Measurements from ENCODE around the gene PRR27. TPM values are rescaled to one million over a fixed set of nuclear protein-coding genes. Genes with fewer than 3 reads are reported as not detected.

The PRR27 gene
- total RNA-seq, 1 experiment from 2014 or later: not detected

DNA sequence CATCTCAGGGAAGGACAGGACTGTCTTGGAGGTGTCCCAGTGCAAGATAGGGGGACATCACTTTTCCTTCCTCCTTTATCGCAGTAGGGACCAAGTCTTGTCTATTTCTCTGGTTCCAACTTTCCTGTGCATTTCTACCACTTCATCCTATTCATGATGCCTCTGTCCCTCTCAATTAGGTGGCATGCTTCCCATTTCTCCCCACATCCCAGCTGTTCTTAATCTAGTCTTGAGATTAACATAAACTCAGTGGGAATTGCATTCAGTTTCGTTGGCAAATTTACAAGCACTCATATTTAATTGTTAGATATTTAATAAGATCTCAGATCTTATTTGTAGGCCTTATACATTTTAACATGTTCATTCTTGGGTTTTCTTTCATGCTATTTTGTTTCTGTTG lies 25.8 kb downstream of the PRR27 start:
- TF ChIP-seq SIN3A (IDR thresholded peaks at IDR 0.05; ENCODE audit: borderline replicate concordance, insufficient read depth, low read depth, low read length): no peak
- TF ChIP-seq CTCF (IDR thresholded peaks at IDR 0.05): no peak
- TF ChIP-seq TCF7L2 (IDR thresholded peaks at IDR 0.05; ENCODE audit: low read depth, low read length): no peak
- TF ChIP-seq, protein P1, sequence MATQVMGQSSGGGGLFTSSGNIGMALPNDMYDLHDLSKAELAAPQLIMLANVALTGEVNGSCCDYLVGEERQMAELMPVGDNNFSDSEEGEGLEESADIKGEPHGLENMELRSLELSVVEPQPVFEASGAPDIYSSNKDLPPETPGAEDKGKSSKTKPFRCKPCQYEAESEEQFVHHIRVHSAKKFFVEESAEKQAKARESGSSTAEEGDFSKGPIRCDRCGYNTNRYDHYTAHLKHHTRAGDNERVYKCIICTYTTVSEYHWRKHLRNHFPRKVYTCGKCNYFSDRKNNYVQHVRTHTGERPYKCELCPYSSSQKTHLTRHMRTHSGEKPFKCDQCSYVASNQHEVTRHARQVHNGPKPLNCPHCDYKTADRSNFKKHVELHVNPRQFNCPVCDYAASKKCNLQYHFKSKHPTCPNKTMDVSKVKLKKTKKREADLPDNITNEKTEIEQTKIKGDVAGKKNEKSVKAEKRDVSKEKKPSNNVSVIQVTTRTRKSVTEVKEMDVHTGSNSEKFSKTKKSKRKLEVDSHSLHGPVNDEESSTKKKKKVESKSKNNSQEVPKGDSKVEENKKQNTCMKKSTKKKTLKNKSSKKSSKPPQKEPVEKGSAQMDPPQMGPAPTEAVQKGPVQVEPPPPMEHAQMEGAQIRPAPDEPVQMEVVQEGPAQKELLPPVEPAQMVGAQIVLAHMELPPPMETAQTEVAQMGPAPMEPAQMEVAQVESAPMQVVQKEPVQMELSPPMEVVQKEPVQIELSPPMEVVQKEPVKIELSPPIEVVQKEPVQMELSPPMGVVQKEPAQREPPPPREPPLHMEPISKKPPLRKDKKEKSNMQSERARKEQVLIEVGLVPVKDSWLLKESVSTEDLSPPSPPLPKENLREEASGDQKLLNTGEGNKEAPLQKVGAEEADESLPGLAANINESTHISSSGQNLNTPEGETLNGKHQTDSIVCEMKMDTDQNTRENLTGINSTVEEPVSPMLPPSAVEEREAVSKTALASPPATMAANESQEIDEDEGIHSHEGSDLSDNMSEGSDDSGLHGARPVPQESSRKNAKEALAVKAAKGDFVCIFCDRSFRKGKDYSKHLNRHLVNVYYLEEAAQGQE (IDR thresholded peaks at IDR 0.05; ENCODE audit: insufficient read depth in 1 of 2, low read depth in 2 of 2, low read length in 1 of 2): no peak
- TF ChIP-seq POLR2AphosphoS5 (IDR thresholded peaks at IDR 0.05; ENCODE audit: low read depth, low read length): no peak
- no TSS peak for BruUV-seq (replicated peaks)
- intact Hi-C loops (cut with micrococcal nuclease; ENCODE audit: unreplicated experiment) (loop anchor here (5.0 to 10.0 kb wide), 3 partner anchors 283 to 485 kb away; no protein-coding TSS in a partner anchor), in situ Hi-C loops (cut with HindIII; ENCODE audit: low pct_unique_long_range_greater_than_20kb, low sequenced_read_pairs) (no loop called here)
- Histone ChIP-seq H3K27me3 (ENCODE audit: control insufficient read depth, insufficient read depth, low read length) (no peaks in the 10 kb centered on the region), H3K4me1 (ENCODE audit: control insufficient read depth, insufficient read depth, low read length) (no peaks in the 10 kb centered on the region), H3K27ac (ENCODE audit: low read length) (no peak overlapping the region), H3K4me3 (ENCODE audit: low read depth in 2 of 2, low read length in 2 of 2) (no peak overlapping the region), H3K36me3 (ENCODE audit: control insufficient read depth, insufficient read depth, low read length) (no peaks in the 10 kb centered on the region), H3K9me3 (ENCODE audit: control insufficient read depth, insufficient read depth, low read depth, low read length) (no peaks in the 10 kb centered on the region)
- DNase-seq (ENCODE audit: low read depth, low spot score) (no peak), ATAC-seq (no peak)
- ChIA-PET CTCF (no interaction called here), POLR2A (no interaction called here)

- no peaks in the 10 kb centered on the region for H3K4me1 ChIP-seq (ENCODE audit: control insufficient read depth, insufficient read depth, low read length)
- no TSS peak for BruUV-seq (replicated peaks)
- POLR2A ChIA-PET: no interaction called here
- CTCF ChIA-PET: no interaction called here
- no peaks in the 10 kb centered on the region for H3K27me3 ChIP-seq (ENCODE audit: control insufficient read depth, insufficient read depth, low read length)
- no peak for TF ChIP-seq SIN3A (IDR thresholded peaks at IDR 0.05; ENCODE audit: borderline replicate concordance, insufficient read depth, low read depth, low read length)
- H3K4me3 ChIP-seq (ENCODE audit: low read depth in 2 of 2, low read length in 2 of 2): no peak overlapping the region
- in situ Hi-C loops (cut with HindIII; ENCODE audit: low pct_unique_long_range_greater_than_20kb, low sequenced_read_pairs) (no loop called here), intact Hi-C loops (cut with micrococcal nuclease; ENCODE audit: unreplicated experiment) (loop anchor here (5.0 to 10.0 kb wide), 3 partner anchors 285 to 487 kb away; no protein-coding TSS in a partner anchor)
- no peaks in the 10 kb centered on the region for H3K9me3 ChIP-seq (ENCODE audit: control insufficient read depth, insufficient read depth, low read depth, low read length)
- ATAC-seq: no peak
- no peaks in the 10 kb centered on the region for H3K36me3 ChIP-seq (ENCODE audit: control insufficient read depth, insufficient read depth, low read length)
- DNase-seq (ENCODE audit: low read depth, low spot score): no peak
- no peak overlapping the region for H3K27ac ChIP-seq (ENCODE audit: low read length)
Measured at GRCh38 chr4:70181864-70182263, 27.8 kb downstream of the PRR27 start.

GRCh38 chr4:70182517-70183167 lies 28.6 kb downstream of the PRR27 start:
- intact Hi-C loops (cut with micrococcal nuclease; ENCODE audit: unreplicated experiment) (loop anchor here (5.0 to 10.0 kb wide), 3 partner anchors 285 to 488 kb away; no protein-coding TSS in a partner anchor), in situ Hi-C loops (cut with HindIII; ENCODE audit: low pct_unique_long_range_greater_than_20kb, low sequenced_read_pairs) (no loop called here)
- Histone ChIP-seq H3K4me1 (ENCODE audit: control insufficient read depth, insufficient read depth, low read length) (no peaks in the 10 kb centered on the region), H3K9me3 (ENCODE audit: control insufficient read depth, insufficient read depth, low read depth, low read length) (no peaks in the 10 kb centered on the region), H3K4me3 (ENCODE audit: low read depth in 2 of 2, low read length in 2 of 2) (no peak overlapping the region), H3K36me3 (ENCODE audit: control insufficient read depth, insufficient read depth, low read length) (no peaks in the 10 kb centered on the region), H3K27ac (ENCODE audit: low read length) (no peak overlapping the region), H3K27me3 (ENCODE audit: control insufficient read depth, insufficient read depth, low read length) (no peaks in the 10 kb centered on the region)
- CTCF ChIA-PET: no interaction called here
- no peak for DNase-seq (ENCODE audit: low read depth, low spot score)
- BruUV-seq (replicated peaks): no TSS peak
- TF ChIP-seq CTCF (IDR thresholded peaks at IDR 0.05) (no peak), SIN3A (IDR thresholded peaks at IDR 0.05; ENCODE audit: borderline replicate concordance, insufficient read depth, low read depth, low read length) (no peak), TCF7L2 (IDR thresholded peaks at IDR 0.05; ENCODE audit: low read depth, low read length) (no peak), POLR2AphosphoS5 (IDR thresholded peaks at IDR 0.05; ENCODE audit: low read depth, low read length) (no peak)
- TF ChIP-seq, protein P1 (IDR thresholded peaks at IDR 0.05; ENCODE audit: insufficient read depth in 1 of 2, low read depth in 2 of 2, low read length in 1 of 2): no peak
- POLR2A ChIA-PET: no interaction called here
- no peak for ATAC-seq
